ENCODE measurements around the gene TBCE. TPM values are rescaled to one million over a fixed set of nuclear protein-coding genes. Genes with fewer than 3 reads are reported as not detected.

TBCE gene
- polyA plus RNA-seq, 1 donor from 2014 or later = 72.9 TPM

GRCh38 chr1:235342471-235342870 lies 24.8 kb upstream of the TBCE start:
- Histone ChIP-seq H3K27me3 (ENCODE audit: insufficient read depth, low read depth, low read length) (no peaks in the 10 kb centered on the region), H3K9ac (ENCODE audit: low read length) (no peak overlapping the region), H3K9me2 (ENCODE audit: insufficient read depth, low read length) (no peaks in the 10 kb centered on the region), H3K27ac (ENCODE audit: low read length) (no peak overlapping the region), H3K36me3 (ENCODE audit: insufficient read depth, low read length) (peaks cover 4% of the 10 kb centered on the region), H2AFZ (ENCODE audit: low read depth, low read length) (no peak overlapping the region), H3K4me3 (ENCODE audit: low read length) (no peak overlapping the region), H3K79me2 (replicated peaks; ENCODE audit: insufficient read depth, low read length) (no peaks in the 10 kb centered on the region), H4K20me1 (ENCODE audit: insufficient read depth) (no peaks in the 10 kb centered on the region), H3K4me2 (ENCODE audit: low read length) (no peak overlapping the region), H3K9me3 (ENCODE audit: low read length) (no peaks in the 10 kb centered on the region), H3F3A (ENCODE audit: insufficient read depth, low read length, poor library complexity, severe bottlenecking) (no peaks in the 10 kb centered on the region)
- TF ChIP-seq POLR2AphosphoS5 (IDR thresholded peaks at IDR 0.05) (no peak), EZH2 (IDR thresholded peaks at IDR 0.05; ENCODE audit: borderline replicate concordance, insufficient read depth, low read length, poor library complexity, severe bottlenecking) (no peak), EP300 (conservative IDR thresholded peaks at IDR 0.05; ENCODE audit: poor library complexity, severe bottlenecking) (no peak), CTCF (IDR thresholded peaks at IDR 0.05; ENCODE audit: poor library complexity, severe bottlenecking) (no peak), REST (IDR thresholded peaks at IDR 0.05; ENCODE audit: borderline replicate concordance) (no peak), TAF1 (IDR thresholded peaks at IDR 0.05; ENCODE audit: low read depth) (no peak), RAD21 (conservative IDR thresholded peaks at IDR 0.05) (no peak), SMC3 (conservative IDR thresholded peaks at IDR 0.05; ENCODE audit: poor library complexity) (no peak), MXI1 (conservative IDR thresholded peaks at IDR 0.05; ENCODE audit: poor library complexity, severe bottlenecking) (no peak)

- peaks cover 4% of the 10 kb centered on the region for H3K36me3 ChIP-seq (ENCODE audit: insufficient read depth, low read length)
- no peak overlapping the region for H2AFZ ChIP-seq (ENCODE audit: low read depth, low read length)
- TF ChIP-seq TAF1 (IDR thresholded peaks at IDR 0.05; ENCODE audit: low read depth) (no peak), REST (IDR thresholded peaks at IDR 0.05; ENCODE audit: borderline replicate concordance) (no peak), EZH2 (IDR thresholded peaks at IDR 0.05; ENCODE audit: borderline replicate concordance, insufficient read depth, low read length, poor library complexity, severe bottlenecking) (no peak), RAD21 (conservative IDR thresholded peaks at IDR 0.05) (no peak), SMC3 (conservative IDR thresholded peaks at IDR 0.05; ENCODE audit: poor library complexity) (no peak), CTCF (IDR thresholded peaks at IDR 0.05; ENCODE audit: poor library complexity, severe bottlenecking) (no peak), MXI1 (conservative IDR thresholded peaks at IDR 0.05; ENCODE audit: poor library complexity, severe bottlenecking) (no peak), POLR2AphosphoS5 (IDR thresholded peaks at IDR 0.05) (no peak), EP300 (conservative IDR thresholded peaks at IDR 0.05; ENCODE audit: poor library complexity, severe bottlenecking) (no peak)
- no peak overlapping the region for H3K4me3 ChIP-seq (ENCODE audit: low read length)
- no peaks in the 10 kb centered on the region for H3K9me2 ChIP-seq (ENCODE audit: insufficient read depth, low read length)
- no peaks in the 10 kb centered on the region for H3K79me2 ChIP-seq (replicated peaks; ENCODE audit: insufficient read depth, low read length)
- H3K27me3 ChIP-seq (ENCODE audit: insufficient read depth, low read depth, low read length) = no peaks in the 10 kb centered on the region
- no peaks in the 10 kb centered on the region for H3K9me3 ChIP-seq (ENCODE audit: low read length)
- H3K4me2 ChIP-seq (ENCODE audit: low read length) = no peak overlapping the region
- H4K20me1 ChIP-seq (ENCODE audit: insufficient read depth) = no peaks in the 10 kb centered on the region
- H3F3A ChIP-seq (ENCODE audit: insufficient read depth, low read length, poor library complexity, severe bottlenecking) = no peaks in the 10 kb centered on the region
- H3K27ac ChIP-seq (ENCODE audit: low read length) = no peak overlapping the region
- no peak overlapping the region for H3K9ac ChIP-seq (ENCODE audit: low read length)
These were observed 23.5 kb upstream of the TBCE start for GRCh38 chr1:235343726-235344125.

Data from neural cell (in vitro differentiated cells).